ENCODE results near the gene OSGIN1.
A peak's percentile ranks its signal among the peaks of the same experiment; 100 is the strongest.

The OSGIN1 gene

DNA sequence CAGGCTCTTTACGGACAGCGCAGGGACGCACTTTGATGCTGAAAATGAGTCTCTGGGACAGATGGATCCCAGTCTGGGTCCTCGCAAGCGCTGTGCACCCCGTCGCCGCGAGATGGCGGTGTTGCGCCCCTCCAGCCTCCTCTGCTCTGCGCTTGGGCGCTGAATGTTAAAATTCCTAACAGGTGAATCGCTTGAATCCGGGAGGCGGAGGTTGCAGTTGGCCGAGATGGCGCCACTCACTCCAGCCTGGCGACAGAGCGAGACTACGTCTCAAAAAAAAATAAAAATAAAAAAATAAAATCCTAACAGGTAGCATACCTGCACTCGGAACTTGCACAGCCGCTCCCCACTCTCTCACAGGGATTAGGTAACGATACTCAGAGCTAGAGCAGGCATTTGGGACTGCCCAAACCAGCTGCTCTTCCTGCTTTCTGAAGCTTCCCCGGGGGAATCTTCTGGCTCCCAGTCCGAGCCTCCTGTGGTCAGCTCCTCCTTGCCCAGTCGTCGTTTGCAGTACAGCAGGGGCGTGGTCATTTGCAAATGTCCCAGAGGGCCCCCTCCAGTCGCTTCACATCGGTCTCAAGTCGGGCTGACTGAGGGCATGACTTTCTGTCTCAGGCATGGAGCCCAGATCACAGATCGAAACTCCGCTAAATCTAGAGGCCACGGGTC is 26.2 kb upstream of the OSGIN1 start:
- DNase-seq (ENCODE audit: low spot score) = peak; percentile 84

- no peak for DNase-seq (ENCODE audit: low spot score)
These were observed 24.5 kb upstream of the OSGIN1 start for GRCh38 chr16:83928341-83929055.

- DNase-seq (ENCODE audit: low spot score) = no peak
These were observed 23.1 kb upstream of the OSGIN1 start for GRCh38 chr16:83929811-83930555.

- no peak for DNase-seq (ENCODE audit: low spot score)
These were observed 22.1 kb upstream of the OSGIN1 start for GRCh38 chr16:83930730-83931500.

GRCh38 chr16:83931556-83931955 is 21.5 kb upstream of the OSGIN1 start:
- DNase-seq (ENCODE audit: low spot score) = no peak

GRCh38 chr16:83932304-83932703 is 20.7 kb upstream of the OSGIN1 start:
- DNase-seq (ENCODE audit: low spot score) = no peak

- no peak for DNase-seq (ENCODE audit: low spot score)
These were observed 19.9 kb upstream of the OSGIN1 start for GRCh38 chr16:83932955-83933673.

DNA sequence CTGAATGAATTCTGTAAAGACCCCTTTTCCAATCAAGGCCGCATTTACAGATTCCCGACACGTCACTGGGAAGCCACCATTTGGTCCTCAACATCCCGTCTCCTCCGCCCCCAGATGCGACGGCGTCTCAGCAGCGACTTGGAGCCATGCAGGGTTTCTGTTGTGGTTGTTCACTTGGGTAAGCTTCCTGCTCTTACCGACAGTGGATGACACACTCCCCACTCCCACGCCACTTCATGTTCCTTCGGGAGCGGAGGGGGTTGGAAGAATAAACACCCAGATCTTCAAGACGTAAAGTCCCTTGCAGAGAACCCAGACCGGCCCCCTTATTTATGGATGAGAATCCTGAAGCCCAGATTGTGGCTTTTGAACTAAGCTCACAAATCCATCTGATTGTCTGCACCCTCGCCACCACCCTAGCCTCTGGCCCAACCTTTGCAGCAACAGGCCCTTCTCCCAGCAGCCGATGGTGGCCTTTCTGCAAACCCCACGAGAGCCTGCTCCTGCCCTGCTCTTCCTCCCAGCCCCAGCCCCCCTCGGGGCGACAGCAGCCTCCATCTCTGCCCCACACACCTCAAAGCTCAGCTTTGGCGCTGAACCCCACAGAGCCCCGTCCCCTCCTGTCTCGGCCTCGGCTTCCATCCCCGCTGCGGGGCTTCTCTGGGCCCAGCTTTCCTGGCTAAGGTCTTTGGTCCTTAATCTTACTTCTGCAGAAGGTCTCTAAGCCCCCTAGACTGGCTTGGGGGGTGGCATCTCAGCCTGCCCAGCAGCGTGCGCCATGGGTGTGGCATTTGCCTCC is 19.0 kb upstream of the OSGIN1 start:
- no peak for DNase-seq (ENCODE audit: low spot score)

GRCh38 chr16:83934684-83934977 is 18.4 kb upstream of the OSGIN1 start:
- no peak for DNase-seq (ENCODE audit: low spot score)

- no peak for DNase-seq (ENCODE audit: low spot score)
These were observed 17.8 kb upstream of the OSGIN1 start for GRCh38 chr16:83935005-83935857.

GRCh38 chr16:83935858-83936255 is 17.2 kb upstream of the OSGIN1 start:
- no peak for DNase-seq (ENCODE audit: low spot score)

- no peak for DNase-seq (ENCODE audit: low spot score)
These were observed 16.4 kb upstream of the OSGIN1 start for GRCh38 chr16:83936581-83937165.

DNA sequence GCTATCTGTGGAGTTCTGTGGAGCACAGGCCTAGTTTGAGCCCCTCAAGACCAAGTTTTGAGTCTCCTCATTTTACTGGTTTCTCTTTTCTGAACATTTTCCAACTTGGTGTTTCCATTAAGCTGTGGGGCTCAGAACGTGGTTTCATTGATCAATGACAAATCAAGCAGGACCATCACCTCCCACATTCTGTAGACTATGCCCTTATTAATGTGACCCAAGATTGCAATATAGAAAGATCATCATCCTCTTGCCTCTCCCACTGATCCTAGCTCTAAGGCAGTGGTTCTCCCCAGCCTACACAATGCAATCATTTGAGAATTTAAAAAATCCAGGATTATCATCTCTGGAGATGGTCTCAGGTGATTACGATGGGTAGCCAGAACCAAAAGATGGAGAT is 15.8 kb upstream of the OSGIN1 start:
- DNase-seq (ENCODE audit: low spot score) = no peak

DNA sequence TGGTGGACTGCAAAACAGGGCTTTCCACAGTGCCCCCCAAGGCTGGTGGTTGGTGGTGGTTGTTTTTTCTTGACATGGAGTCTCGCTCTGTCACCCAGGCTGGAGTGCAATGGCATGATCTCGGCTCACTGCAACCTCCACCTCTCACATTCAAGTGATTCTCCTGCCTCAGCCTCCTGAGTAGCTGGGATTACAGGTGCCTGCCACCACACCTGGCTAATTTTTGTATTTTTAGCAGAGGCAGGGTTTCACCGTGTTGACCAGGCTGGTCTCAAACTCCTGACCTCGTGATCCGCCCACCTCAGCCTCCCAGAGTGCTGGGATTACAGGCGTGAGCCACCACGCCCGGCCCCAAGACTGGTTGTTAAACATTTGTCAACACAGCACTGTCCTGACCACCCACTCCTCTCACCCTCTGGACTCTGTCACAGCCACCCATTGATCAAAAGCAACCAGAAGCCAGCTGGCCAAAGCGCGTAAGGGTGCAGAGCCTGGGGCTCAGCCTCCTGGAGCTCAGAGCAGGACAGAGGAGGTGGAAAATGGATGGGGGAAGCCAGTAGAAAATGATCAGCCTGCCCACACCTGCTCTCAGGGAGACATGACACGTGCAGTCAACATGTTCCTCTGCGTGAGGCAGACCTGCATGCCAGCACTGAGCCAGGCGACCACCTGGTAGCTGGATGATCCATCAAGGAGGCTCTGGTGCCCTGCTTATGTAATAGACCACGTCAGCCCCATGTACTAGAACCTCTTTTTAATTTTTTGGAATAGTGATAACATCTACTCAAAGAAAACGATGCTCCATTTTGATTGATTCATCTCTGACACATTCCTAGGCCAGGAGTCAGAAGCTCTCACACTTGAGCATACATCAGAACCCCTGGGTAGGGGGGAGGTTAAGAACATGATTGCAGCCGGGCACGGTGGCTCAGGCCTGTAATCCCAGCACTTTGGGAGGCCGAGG is 14.8 kb upstream of the OSGIN1 start:
- no peak for DNase-seq (ENCODE audit: low spot score)

DNA sequence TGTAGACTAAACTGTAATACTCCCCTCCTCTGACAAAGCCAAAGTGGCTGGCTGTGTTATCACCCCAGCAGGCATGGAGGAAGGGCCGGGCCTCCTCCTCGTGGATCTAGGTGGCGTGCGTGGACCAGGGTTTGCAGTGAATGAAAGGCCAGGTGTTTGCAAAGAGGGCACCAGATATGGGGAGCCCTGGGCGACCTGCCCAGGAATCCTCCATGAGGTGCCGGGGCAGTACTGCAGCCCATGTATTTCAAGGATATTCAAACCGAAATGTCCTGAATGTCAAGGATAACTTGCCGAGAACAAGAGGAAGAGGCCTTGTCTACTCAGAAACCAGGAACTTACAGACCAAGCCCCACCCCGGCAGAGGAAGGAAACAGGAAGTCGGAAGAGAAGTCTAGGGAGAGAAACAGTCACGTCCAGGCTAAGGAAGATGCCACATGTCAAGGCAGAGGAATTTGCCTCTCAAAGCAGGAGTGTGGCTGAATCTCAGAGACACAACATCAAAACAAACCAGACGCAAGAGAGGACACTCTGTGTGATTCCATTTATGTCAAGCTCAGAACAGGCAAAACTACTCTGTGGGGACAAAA is 13.7 kb upstream of the OSGIN1 start:
- DNase-seq (ENCODE audit: low spot score) = no peak

GRCh38 chr16:83940119-83940518 is 12.9 kb upstream of the OSGIN1 start:
- DNase-seq (ENCODE audit: low spot score) = no peak

DNA sequence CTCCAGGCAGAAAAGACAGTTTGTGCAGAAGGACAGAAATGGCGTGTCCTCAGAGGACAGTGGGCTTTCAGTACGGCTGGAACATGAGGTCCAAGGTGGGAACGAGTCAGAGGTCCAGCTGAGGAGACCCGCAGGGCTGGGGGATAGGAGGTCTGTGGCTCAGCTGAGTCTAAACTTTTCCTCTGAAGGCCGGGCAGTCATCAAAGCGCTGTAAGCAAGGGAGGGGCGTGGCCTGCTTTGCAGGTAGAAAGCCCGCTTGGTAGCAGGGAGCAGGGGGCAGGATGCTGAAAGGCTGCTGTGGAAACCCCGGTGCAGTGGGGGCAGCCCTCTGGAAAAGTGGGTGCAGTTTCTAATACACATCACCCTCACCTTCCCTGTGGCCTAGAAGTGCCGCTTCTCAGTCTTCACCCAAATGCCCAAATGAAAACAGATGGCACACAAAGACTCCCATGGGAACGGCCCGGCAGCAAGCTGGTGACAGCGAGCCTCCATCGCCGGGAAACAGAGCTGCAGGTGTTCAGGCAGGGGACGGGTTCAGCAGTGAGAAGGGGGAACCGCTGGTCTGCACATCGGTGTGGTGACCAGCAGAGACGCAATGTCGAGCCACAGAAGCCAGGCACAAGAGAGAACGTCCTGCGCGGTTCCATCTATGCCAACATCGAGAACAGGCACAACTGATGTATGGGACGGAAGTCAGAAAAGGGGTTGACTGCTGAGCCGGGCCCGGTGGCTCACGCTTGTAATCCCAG is 12.2 kb upstream of the OSGIN1 start:
- no peak for DNase-seq (ENCODE audit: low spot score)

Measured in left forelimb (tissue), 1 donor.